Neural crest cell (in vitro differentiated cells): ENCODE measurements around the gene ANO1. TPM values are rescaled to one million over a fixed set of nuclear protein-coding genes. Genes with fewer than 3 reads are reported as not detected.

ENCODE experiments used
- DNase-seq: peaks from one replicate; pipeline ENCODE4 v3.0.0; 2021; ENCODE audit warnings: low read depth, mixed read lengths, low spot score
- H3K27ac Mint-ChIP-seq: one replicate; pipeline ENCODE4 v1.8.0; 2021; ENCODE audit warnings: mild to moderate bottlenecking, mixed read lengths; ENCODE audit not compliant: unreplicated experiment
- H3K27me3 Mint-ChIP-seq: 2 replicates; pipeline ENCODE4 v1.8.0; 2021; ENCODE audit warnings: low read depth, mild to moderate bottlenecking, mixed read lengths
- H3K36me3 Mint-ChIP-seq: 2 replicates; pipeline ENCODE4 v1.8.0; 2021; ENCODE audit warnings: low read depth, mild to moderate bottlenecking, mixed read lengths
- H3K4me1 Mint-ChIP-seq: 2 replicates; pipeline ENCODE4 v1.8.0; 2021; ENCODE audit warnings: mixed read lengths
- H3K4me3 Mint-ChIP-seq: one replicate; pipeline ENCODE4 v1.8.0; 2021; ENCODE audit warnings: mild to moderate bottlenecking, mixed read lengths
- H3K9me3 Mint-ChIP-seq: 2 replicates; pipeline ENCODE4 v1.8.0; 2021; ENCODE audit warnings: mixed read lengths
- total RNA-seq: library from RNA; stranded (reverse); gene quantifications from 2 replicates; pipeline ENCODE4 v1.2.1, GENCODE V29; 2021
- TF ChIP-seq, protein P1 (sequence below): fragments of 200-600 bp; sonication (generic); conservative IDR thresholded peaks from 2 replicates; pipeline ENCODE4 v1.5.0; 2021; ENCODE audit warnings: antibody characterized with exemption, mild to moderate bottlenecking

The ANO1 gene
- total RNA-seq, 1 donor from 2014 or later, result not detected

DNA sequence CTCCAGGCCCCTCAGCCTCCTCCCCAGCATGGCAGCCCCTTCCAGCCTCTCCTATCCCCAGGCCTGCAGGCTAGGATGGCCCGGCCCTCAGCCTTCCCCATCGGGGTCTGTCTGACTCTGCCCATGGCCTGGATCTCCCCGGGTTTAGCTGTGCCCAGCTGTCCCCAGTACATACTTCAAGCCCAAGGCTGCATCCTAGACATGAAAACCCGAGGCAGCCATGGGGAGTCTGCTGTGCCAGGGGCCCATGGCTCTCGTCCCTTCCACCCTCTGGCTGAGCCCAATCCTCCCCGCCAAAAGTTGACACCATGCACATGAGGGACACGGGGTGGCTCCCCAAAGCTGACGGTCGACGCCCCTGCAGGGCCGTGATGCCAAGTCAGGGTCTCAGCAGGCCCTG is 102.8 kb downstream of the ANO1 start:
- Mint-ChIP-seq H3K9me3 (no peaks in the 10 kb centered on the region), H3K36me3 (no peaks in the 10 kb centered on the region), H3K27ac (no peak overlapping the region), H3K27me3 (no peaks in the 10 kb centered on the region), H3K4me1 (peaks cover under 1% of the 10 kb centered on the region), H3K4me3 (no peak overlapping the region)
- TF ChIP-seq, protein P1, sequence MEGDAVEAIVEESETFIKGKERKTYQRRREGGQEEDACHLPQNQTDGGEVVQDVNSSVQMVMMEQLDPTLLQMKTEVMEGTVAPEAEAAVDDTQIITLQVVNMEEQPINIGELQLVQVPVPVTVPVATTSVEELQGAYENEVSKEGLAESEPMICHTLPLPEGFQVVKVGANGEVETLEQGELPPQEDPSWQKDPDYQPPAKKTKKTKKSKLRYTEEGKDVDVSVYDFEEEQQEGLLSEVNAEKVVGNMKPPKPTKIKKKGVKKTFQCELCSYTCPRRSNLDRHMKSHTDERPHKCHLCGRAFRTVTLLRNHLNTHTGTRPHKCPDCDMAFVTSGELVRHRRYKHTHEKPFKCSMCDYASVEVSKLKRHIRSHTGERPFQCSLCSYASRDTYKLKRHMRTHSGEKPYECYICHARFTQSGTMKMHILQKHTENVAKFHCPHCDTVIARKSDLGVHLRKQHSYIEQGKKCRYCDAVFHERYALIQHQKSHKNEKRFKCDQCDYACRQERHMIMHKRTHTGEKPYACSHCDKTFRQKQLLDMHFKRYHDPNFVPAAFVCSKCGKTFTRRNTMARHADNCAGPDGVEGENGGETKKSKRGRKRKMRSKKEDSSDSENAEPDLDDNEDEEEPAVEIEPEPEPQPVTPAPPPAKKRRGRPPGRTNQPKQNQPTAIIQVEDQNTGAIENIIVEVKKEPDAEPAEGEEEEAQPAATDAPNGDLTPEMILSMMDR, result no peak
- no peak for DNase-seq

DNA sequence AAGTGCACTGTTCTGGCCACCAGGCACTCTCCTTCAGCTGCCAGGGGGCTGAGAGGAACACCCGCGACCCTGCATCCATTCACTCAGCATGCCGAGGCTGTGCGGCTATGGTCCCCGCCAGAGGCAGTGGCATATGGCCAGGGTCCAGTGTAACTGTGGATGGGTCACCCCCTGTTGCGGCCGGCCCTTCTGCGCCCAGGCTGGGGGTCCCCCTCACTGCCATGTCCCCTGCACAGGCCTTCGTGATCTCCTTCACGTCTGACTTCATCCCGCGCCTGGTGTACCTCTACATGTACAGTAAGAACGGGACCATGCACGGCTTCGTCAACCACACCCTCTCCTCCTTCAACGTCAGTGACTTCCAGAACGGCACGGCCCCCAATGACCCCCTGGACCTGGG is 104.1 kb downstream of the ANO1 start:
- Mint-ChIP-seq H3K4me1 (no peaks in the 10 kb centered on the region), H3K9me3 (no peaks in the 10 kb centered on the region), H3K27me3 (no peaks in the 10 kb centered on the region), H3K36me3 (no peaks in the 10 kb centered on the region), H3K4me3 (no peak overlapping the region), H3K27ac (no peak overlapping the region)
- TF ChIP-seq, protein P1, result no peak
- DNase-seq, result no peak

- Mint-ChIP-seq H3K27me3 (no peaks in the 10 kb centered on the region), H3K9me3 (no peaks in the 10 kb centered on the region), H3K4me1 (no peaks in the 10 kb centered on the region), H3K27ac (no peak overlapping the region), H3K36me3 (no peaks in the 10 kb centered on the region), H3K4me3 (no peak overlapping the region)
- TF ChIP-seq, protein P1, result no peak
- DNase-seq, result no peak
Observed at GRCh38 chr11:70183032-70183431, 104.9 kb downstream of the ANO1 start.

DNA sequence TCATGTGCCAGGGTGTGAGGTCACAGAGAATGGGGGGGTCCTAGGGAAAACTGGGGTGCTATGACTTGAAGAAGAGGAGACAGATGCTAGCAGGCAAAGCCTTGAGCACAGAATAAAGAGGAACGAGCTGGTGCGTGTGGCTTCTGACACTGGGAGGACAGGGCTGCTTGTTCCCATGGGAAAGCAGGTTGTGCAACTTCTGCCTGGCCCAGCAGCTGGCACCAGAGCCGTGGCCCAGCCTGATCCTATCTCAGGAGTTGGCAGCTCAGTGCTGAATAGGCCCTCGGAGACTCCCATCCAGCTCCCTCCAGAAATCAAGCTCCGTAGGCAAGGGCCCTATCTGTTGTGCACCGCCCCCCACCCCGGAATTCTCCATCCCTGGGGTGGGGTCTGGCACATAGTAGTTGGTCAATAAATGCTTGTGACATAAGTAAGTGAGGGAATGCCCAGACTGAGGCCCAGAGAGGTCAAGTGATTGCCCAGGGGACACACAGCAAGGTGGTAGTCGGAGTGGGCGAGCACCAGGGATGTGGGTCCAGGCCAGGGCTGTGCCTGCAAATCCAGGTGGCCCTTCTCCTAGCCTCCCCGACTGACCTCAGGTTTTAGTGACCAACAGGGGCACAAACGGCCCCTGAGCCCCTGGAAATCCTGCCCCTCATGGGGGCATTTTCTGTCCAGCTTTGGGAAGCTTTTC is 105.5 kb downstream of the ANO1 start:
- Mint-ChIP-seq H3K36me3 (no peaks in the 10 kb centered on the region), H3K27me3 (peaks cover 5% of the 10 kb centered on the region), H3K4me1 (no peaks in the 10 kb centered on the region), H3K27ac (no peak overlapping the region), H3K4me3 (no peak overlapping the region), H3K9me3 (no peaks in the 10 kb centered on the region)
- DNase-seq, result no peak
- TF ChIP-seq, protein P1, result no peak

- Mint-ChIP-seq H3K4me3 (no peak overlapping the region), H3K27ac (no peak overlapping the region), H3K36me3 (no peaks in the 10 kb centered on the region), H3K9me3 (no peaks in the 10 kb centered on the region), H3K4me1 (no peaks in the 10 kb centered on the region), H3K27me3 (peaks cover 7% of the 10 kb centered on the region)
- TF ChIP-seq, protein P1, result no peak
- no peak for DNase-seq
Observed at GRCh38 chr11:70184396-70184795, 106.3 kb downstream of the ANO1 start.
